ENCODE results near the gene CRELD1. TPM values are rescaled to one million over a fixed set of nuclear protein-coding genes. Genes with fewer than 3 reads are reported as not detected.
A peak's percentile ranks its signal among the peaks of the same experiment; 100 is the strongest.

The CRELD1 gene
- polyA plus RNA-seq, 3 donors = 16.1 to 23.4 (median 19.2) TPM

- Histone ChIP-seq H3K36me3 (replicated peaks in 1 of 2; ENCODE audit: control insufficient read depth in 1 of 2, insufficient read depth in 2 of 2, low read length in 2 of 2) (no peaks in the 10 kb centered on the region), H3K4me2 (replicated peaks; ENCODE audit: extremely low read depth, low read length, poor library complexity, severe bottlenecking) (no peak overlapping the region), H3K27ac (ENCODE audit: low read depth in 1 of 2, low read length in 2 of 2) (no peak overlapping the region), H2AFZ (ENCODE audit: insufficient read depth, low read depth, low read length, poor library complexity, severe bottlenecking) (no peak overlapping the region), H3K27me3 (ENCODE audit: control insufficient read depth in 2 of 2, insufficient read depth in 2 of 2, low read length in 2 of 2) (no peaks in the 10 kb centered on the region), H3K9ac (ENCODE audit: insufficient read depth, low read length, poor library complexity, severe bottlenecking) (peak overlapping the region; percentile 60), H3K4me1 (ENCODE audit: control insufficient read depth in 1 of 2, insufficient read depth in 2 of 2, low read length in 2 of 2) (peaks cover 35 to 50% of the 10 kb centered on the region in 2 donors), H3K79me2 (ENCODE audit: insufficient read depth, low read length) (no peaks in the 10 kb centered on the region), H3K9me3 (replicated peaks in 1 of 2; ENCODE audit: control insufficient read depth in 1 of 2, insufficient read depth in 1 of 2, low read length in 2 of 2) (no peaks in the 10 kb centered on the region), H4K20me1 (ENCODE audit: insufficient read depth, low read length) (no peaks in the 10 kb centered on the region), H3K4me3 (replicated peaks in 1 of 3; ENCODE audit: low read depth in 2 of 3, low read length in 3 of 3) (no peak overlapping the region)
- Mint-ChIP-seq H3K27me3 (ENCODE audit: low read depth in 3 of 3) (no peaks in the 10 kb centered on the region), H3K9me3 (no peaks in the 10 kb centered on the region), H3K4me3 (peak overlapping the region in 1 of 2 donors; percentile 9), H3K36me3 (no peaks in the 10 kb centered on the region), H3K4me1 (peaks cover 53% of the 10 kb centered on the region), H3K27ac (peak overlapping the region in 1 of 7 donors; percentile 20)
- TF ChIP-seq CTCF (IDR thresholded peaks at IDR 0.05) = no peak
- intact Hi-C loops (cut with micrococcal nuclease) = no loop called here
- no peak for DNase-seq
- WGBS (ENCODE audit: insufficient coverage) = 100% methylated on average over 1 of the region's 1 CpG
Observed at GRCh38 chr3:9914011-9914410, 19.6 kb upstream of the CRELD1 start.

- 40% methylated on average over 8 of the region's 15 CpGs for WGBS (ENCODE audit: insufficient coverage)
- Histone ChIP-seq H2AFZ (ENCODE audit: insufficient read depth, low read depth, low read length, poor library complexity, severe bottlenecking) (peak overlapping the region; percentile 90), H3K79me2 (ENCODE audit: insufficient read depth, low read length) (no peaks in the 10 kb centered on the region), H4K20me1 (ENCODE audit: insufficient read depth, low read length) (no peaks in the 10 kb centered on the region), H3K9ac (ENCODE audit: insufficient read depth, low read length, poor library complexity, severe bottlenecking) (peak overlapping the region; percentile 60), H3K4me1 (ENCODE audit: control insufficient read depth in 1 of 2, insufficient read depth in 2 of 2, low read length in 2 of 2) (peaks cover 35 to 50% of the 10 kb centered on the region in 2 donors), H3K4me2 (replicated peaks; ENCODE audit: extremely low read depth, low read length, poor library complexity, severe bottlenecking) (peak overlapping the region; percentile 92), H3K36me3 (replicated peaks in 1 of 2; ENCODE audit: control insufficient read depth in 1 of 2, insufficient read depth in 2 of 2, low read length in 2 of 2) (no peaks in the 10 kb centered on the region), H3K9me3 (replicated peaks in 1 of 2; ENCODE audit: control insufficient read depth in 1 of 2, insufficient read depth in 1 of 2, low read length in 2 of 2) (no peaks in the 10 kb centered on the region), H3K4me3 (replicated peaks in 1 of 3; ENCODE audit: low read depth in 2 of 3, low read length in 3 of 3) (peak overlapping the region; percentile 24 to 78 (median 53)), H3K27me3 (ENCODE audit: control insufficient read depth in 2 of 2, insufficient read depth in 2 of 2, low read length in 2 of 2) (no peaks in the 10 kb centered on the region), H3K27ac (ENCODE audit: low read depth in 1 of 2, low read length in 2 of 2) (no peak overlapping the region)
- no peak for TF ChIP-seq CTCF (IDR thresholded peaks at IDR 0.05)
- Mint-ChIP-seq H3K27me3 (ENCODE audit: low read depth in 3 of 3) (peaks cover 0 to 2% (median 0%) of the 10 kb centered on the region in 3 donors), H3K27ac (peak overlapping the region in 1 of 7 donors; percentile 20), H3K36me3 (no peaks in the 10 kb centered on the region), H3K4me1 (peaks cover 51% of the 10 kb centered on the region), H3K9me3 (no peaks in the 10 kb centered on the region), H3K4me3 (peak overlapping the region; percentile 64 to 83)
- intact Hi-C loops (cut with micrococcal nuclease) = no loop called here
- no peak for DNase-seq
Observed at GRCh38 chr3:9914559-9915253, 18.9 kb upstream of the CRELD1 start.
